Mesodermal cell (in vitro differentiated cells): ENCODE results near the gene GSTM4. TPM values are rescaled to one million over a fixed set of nuclear protein-coding genes. Genes with fewer than 3 reads are reported as not detected.

Experiments
- H3K27ac ChIP-seq: 2 replicates; pipeline ENCODE4 v1.7.0; 2013; ENCODE audit warnings: mild to moderate bottlenecking, low read depth, low read length, moderate library complexity; ENCODE audit not compliant: severe bottlenecking
- H3K36me3 ChIP-seq: 2 replicates; pipeline ENCODE4 v1.7.1; 2013; ENCODE audit warnings: mild to moderate bottlenecking, low read length, moderate library complexity; ENCODE audit not compliant: control insufficient read depth, insufficient read depth
- H3K4me1 ChIP-seq: one replicate; pipeline ENCODE4 v1.7.1; 2013; ENCODE audit warnings: mild to moderate bottlenecking, low read length; ENCODE audit not compliant: insufficient read depth, control insufficient read depth, poor library complexity, severe bottlenecking
- H3K4me3 ChIP-seq: 2 replicates; pipeline ENCODE4 v1.7.0; 2013; ENCODE audit warnings: low read length, control low read depth, mild to moderate bottlenecking; ENCODE audit not compliant: insufficient read depth, poor library complexity, severe bottlenecking; ENCODE audit errors: extremely low read depth
- H3K9me3 ChIP-seq: 2 replicates; pipeline ENCODE4 v1.7.1; 2013; ENCODE audit warnings: mild to moderate bottlenecking, low read length, moderate library complexity; ENCODE audit not compliant: control insufficient read depth
- WGBS, 2 experiments: methylation state at CpG; one replicate each; pipeline ENCODE4 v1.1.5; 2013; ENCODE audit warnings: missing lambda C conversion rate in 2 of 2; ENCODE audit not compliant: insufficient coverage in 2 of 2; 5-methylcytosine and 5-hydroxymethylcytosine counted together
- polyA plus RNA-seq, 2 experiments: library from polyadenylated mRNA; stranded (reverse); fragments of 50-300 nt; gene quantifications; one replicate each; pipeline ENCODE4 v1.2.3, GENCODE V29; 2013

The GSTM4 gene
- polyA plus RNA-seq (2013, experiment 1 of 2) = 12.2 TPM
- 11.9 TPM for polyA plus RNA-seq (2013, experiment 2 of 2)

GRCh38 chr1:109655615-109656519 lies at the start of gene GSTM4:
TSS of gene GSTM4 (plus strand) at chr1:109656099. CDS start at chr1:109656390, 291 bp downstream.
- 2 to 5% methylated on average over 41 to 53 of the region's 54 CpGs for WGBS, 2 experiments
- peak within 1 kb of the TSS; percentile 56 for H3K4me3 ChIP-seq
- peaks cover 5% of the 10 kb centered on the region for H3K4me1 ChIP-seq
- no peaks in the 10 kb centered on the region for H3K36me3 ChIP-seq
- peak within 1 kb of the TSS; percentile 33 for H3K27ac ChIP-seq
- H3K9me3 ChIP-seq = no peaks in the 10 kb centered on the region

- Histone ChIP-seq H3K9me3 (no peaks in the 10 kb centered on the region), H3K4me3 (no peak overlapping the region), H3K36me3 (peaks cover 7% of the 10 kb centered on the region), H3K4me1 (peaks cover 21% of the 10 kb centered on the region), H3K27ac (no peak overlapping the region)
- WGBS, 2 experiments = 96 to 100% methylated on average over 2 to 3 of the region's 3 CpGs
These were observed 46.0 kb upstream of the GSTM4 start for GRCh38 chr1:109609881-109610280.

DNA sequence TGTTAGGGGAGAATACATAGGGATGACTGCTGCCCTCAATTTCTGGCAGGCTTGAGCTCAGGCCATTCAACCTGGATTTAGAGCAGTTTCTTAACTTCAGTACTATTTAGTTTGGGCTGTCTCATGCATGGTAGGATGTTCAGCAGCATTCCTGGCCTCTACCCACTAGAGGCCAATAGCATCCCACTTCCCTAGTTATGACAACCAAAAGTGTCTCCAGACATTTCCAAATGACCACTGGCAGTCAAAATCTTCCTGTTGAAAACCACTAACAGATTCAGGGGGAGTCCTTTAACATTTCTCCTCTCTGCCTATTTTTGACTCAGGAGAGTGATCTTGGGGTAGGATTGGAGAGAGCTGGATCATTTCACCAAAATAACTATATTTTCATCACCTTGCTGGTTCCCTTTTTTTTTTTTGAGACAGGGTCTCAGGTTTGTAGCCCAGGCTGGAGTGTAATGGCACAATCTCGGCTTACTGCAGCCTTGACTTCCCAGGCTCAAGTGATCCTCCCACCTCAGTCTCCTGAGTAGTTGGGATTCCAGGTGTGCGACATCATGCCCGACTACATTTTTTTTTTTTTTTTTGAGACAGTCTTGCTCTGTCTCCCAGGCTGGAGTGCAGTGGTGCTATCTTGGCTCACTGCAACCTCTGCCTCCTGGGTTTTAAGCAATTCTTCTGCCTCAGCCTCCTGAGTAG lies 45.1 kb upstream of the GSTM4 start:
- WGBS, 2 experiments = 70% methylated on average over 3 of the region's 3 CpGs
- Histone ChIP-seq H3K4me1 (peaks cover 21% of the 10 kb centered on the region), H3K4me3 (no peak overlapping the region), H3K36me3 (peaks cover 7% of the 10 kb centered on the region), H3K9me3 (no peaks in the 10 kb centered on the region), H3K27ac (peak overlapping the region; percentile 78)

GRCh38 chr1:109611308-109611990 lies 44.5 kb upstream of the GSTM4 start:
- Histone ChIP-seq H3K36me3 (peaks cover 7% of the 10 kb centered on the region), H3K27ac (no peak overlapping the region), H3K4me1 (peaks cover 21% of the 10 kb centered on the region), H3K4me3 (no peak overlapping the region), H3K9me3 (no peaks in the 10 kb centered on the region)
- WGBS, 2 experiments = 93 to 95% methylated on average over 12 of the region's 13 CpGs

DNA sequence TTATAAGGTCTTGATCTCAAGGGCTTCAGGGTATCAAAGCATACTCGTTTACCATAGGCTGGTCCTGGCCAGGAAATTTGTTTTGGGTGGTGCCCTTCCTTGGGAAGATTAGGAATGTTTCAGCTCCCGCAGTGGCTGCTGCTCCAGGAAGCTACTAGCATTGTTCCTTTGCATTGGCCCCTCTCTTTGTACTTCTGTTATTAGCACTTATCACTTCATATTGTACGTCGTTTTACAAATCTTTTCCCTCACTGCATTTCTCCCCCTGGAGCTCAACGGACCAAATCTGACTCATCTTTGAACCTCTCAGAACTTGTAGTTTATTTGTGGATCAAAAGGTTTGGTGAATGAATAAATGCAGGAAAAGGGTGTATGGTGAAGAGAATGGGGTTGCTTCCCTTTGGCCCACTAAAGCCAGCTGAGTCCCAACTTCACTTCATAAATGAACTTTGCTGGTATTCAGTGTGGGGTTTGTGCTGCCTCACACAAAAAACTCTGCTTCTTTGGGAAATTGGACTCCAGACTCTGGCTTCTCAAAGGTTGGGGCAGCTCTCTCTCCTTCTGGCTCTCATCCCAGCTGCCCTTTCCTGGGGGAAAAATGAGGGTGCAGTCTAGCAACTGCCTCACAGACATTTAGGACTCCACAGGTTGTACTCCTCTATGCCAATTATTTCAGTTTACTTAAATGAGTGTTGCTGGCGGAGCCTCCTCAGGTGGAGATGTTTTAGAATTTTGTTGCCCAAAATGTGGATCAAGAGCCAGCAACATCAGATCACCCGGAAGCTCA lies 42.3 kb upstream of the GSTM4 start:
- H3K27ac ChIP-seq = no peak overlapping the region
- WGBS, 2 experiments = 78 to 85% methylated on average over 5 of the region's 7 CpGs
- peaks cover 35% of the 10 kb centered on the region for H3K4me1 ChIP-seq
- H3K9me3 ChIP-seq = no peaks in the 10 kb centered on the region
- H3K36me3 ChIP-seq = peaks cover 3% of the 10 kb centered on the region
- H3K4me3 ChIP-seq = no peak overlapping the region

DNA sequence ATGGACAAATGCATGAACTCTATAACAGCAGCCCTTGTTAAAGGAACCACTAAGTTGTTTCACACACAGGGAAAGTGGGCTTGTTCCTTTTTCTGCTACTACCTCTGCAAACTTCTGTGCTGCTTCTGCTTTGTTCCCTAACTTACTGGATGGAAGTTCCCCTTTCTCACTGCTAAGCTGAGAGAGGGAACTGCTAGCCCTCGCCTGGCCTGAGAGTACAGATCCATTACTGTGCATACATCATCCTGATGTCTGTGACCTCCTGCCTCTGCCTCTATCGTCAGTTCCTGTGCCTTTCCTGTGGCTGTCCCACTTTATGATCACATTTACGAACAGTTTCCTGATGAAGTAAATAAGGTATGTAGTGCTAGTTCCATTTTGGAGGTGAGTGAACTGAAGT lies 40.0 kb upstream of the GSTM4 start:
- Histone ChIP-seq H3K9me3 (no peaks in the 10 kb centered on the region), H3K4me3 (no peak overlapping the region), H3K36me3 (no peaks in the 10 kb centered on the region), H3K4me1 (peaks cover 20% of the 10 kb centered on the region), H3K27ac (no peak overlapping the region)
- 80 to 90% methylated on average over 2 of the region's 3 CpGs for WGBS, 2 experiments

DNA sequence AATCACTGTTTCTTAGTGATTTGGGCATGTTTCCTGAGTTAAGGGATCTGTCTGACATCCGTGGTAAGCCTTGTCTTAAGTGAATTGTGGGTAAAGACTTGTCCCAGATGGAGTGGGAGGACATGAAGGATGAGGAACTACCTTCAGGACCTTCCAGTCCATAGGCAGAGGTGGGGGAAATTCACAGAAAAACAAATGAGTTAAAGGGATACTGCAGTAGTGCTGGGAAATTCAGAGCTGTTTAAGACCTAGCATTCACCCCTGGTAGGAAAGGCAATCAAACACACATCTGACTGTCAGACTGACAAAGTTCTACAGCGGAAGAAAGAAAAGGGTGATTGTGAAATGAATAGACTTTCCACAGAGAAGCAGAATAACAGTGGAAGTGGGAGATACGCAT lies 39.5 kb upstream of the GSTM4 start:
- Histone ChIP-seq H3K4me1 (peaks cover 20% of the 10 kb centered on the region), H3K36me3 (no peaks in the 10 kb centered on the region), H3K4me3 (no peak overlapping the region), H3K27ac (no peak overlapping the region), H3K9me3 (no peaks in the 10 kb centered on the region)
- WGBS, 2 experiments = 97 to 100% methylated on average over 2 to 3 of the region's 3 CpGs

- Histone ChIP-seq H3K36me3 (peaks cover 3% of the 10 kb centered on the region), H3K4me1 (peaks cover 16% of the 10 kb centered on the region), H3K4me3 (no peak overlapping the region), H3K9me3 (no peaks in the 10 kb centered on the region), H3K27ac (peak overlapping the region; percentile 88)
- WGBS, 2 experiments = 31 to 73% methylated on average over 1 to 2 of the region's 3 CpGs
These were observed 38.6 kb upstream of the GSTM4 start for GRCh38 chr1:109617291-109617801.

DNA sequence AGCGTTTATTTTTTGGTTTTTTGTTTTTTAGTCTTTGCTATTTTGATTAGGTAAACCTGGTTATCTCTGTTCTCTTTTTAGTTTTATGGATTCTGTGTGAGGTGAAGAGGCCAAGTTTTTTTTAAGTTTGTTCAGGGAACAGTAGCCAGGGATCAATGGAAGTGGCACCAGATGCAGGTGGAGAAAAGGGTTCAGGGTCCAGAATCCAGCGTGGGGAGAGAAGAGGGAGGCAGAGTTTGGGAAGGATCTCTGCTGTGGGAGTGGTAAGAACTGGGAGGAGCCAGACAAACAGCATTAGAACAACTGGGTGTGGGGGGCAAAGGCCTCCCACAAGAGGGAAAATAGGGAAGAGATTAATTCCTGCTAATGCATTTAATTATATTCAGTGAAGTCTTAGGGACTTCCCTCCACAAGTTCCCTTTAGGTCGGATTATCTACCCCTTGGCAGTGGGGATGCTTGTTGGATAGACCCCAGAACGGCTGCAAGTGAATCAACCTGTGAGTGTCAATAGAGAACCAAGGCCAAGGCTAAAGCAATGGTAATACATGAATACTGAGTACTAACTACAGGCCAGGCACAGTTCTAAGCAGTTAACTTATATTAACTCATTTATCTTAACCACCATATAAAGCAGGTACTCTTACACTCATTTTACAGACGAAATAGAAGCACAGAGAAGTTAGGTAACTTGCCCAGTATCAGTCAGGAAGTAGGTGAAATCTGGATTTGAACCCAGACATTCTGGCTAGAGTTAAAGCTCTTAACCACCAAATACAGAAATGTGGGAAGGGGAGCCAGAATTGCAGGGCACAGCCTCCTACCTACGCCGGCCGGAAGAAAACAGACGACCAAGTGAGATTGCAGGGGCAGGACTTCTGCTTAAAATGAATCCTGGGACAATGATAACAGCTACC lies 37.0 kb upstream of the GSTM4 start:
- peak overlapping the region; percentile 88 for H3K27ac ChIP-seq
- H3K36me3 ChIP-seq = peaks cover 3% of the 10 kb centered on the region
- H3K4me3 ChIP-seq = peak overlapping the region; percentile 89
- H3K9me3 ChIP-seq = no peaks in the 10 kb centered on the region
- H3K4me1 ChIP-seq = peaks cover 20% of the 10 kb centered on the region
- 48 to 60% methylated on average over 5 to 6 of the region's 9 CpGs for WGBS, 2 experiments
